Iris pigment epithelial cell (primary cell): ENCODE data around the gene NPAS2.

Experiments used
- DNase-seq: peaks from one replicate; pipeline ENCODE4 v3.0.0-alpha.2; 2011; ENCODE audit warnings: low read depth

The NPAS2 gene

DNA sequence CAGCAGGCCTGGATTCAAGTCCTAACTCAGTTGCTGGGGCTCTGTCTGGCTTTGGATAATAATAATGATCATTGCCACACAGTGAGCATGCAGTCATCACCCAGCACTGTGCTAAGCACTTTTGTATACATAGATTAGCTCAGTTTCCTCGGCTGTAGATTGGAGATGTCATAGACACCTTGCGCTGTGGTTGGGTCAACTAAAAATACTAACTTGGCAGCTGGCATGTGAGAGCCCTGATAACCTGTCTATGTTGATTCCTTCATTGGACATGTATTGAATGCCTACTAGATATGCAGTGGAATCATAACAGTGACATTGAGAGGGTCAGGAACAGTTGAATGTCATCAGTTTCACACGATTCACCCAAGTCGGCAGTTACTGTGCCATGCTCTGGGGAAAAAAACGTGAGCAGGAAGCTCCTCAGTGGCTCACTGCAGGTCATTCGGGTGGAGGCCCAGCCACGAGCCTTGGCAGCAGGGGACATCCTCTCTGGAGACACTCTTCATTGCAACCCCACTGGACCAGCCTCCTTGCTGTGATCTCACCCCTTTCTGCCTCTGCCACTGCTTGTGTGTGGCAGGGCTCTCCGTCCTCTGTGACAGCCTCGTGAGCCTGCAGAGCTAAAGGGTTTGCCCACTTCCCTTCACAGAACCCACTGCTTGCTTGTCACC, 85.3 kb downstream of the NPAS2 start:
- DNase-seq = no peak

DNA sequence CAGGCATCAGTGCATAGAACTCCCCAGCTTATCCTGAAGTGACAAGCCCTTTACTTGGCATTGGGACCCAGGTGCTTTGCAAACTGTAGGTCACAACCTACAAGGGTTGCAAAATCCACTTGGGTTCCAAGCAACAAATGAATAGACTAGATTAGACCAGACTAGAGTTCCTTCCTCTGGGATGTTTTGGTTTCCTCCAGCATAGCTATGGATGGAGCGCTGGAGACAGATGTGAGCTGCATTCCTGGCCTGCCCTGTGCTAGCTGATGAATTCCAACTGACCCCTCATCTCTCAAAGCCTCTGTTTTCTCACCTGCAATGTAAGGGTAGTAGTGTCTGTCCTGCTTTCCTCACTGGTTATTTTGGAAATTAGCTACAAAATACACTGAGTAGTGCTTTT, 86.2 kb downstream of the NPAS2 start:
- no peak for DNase-seq

DNA sequence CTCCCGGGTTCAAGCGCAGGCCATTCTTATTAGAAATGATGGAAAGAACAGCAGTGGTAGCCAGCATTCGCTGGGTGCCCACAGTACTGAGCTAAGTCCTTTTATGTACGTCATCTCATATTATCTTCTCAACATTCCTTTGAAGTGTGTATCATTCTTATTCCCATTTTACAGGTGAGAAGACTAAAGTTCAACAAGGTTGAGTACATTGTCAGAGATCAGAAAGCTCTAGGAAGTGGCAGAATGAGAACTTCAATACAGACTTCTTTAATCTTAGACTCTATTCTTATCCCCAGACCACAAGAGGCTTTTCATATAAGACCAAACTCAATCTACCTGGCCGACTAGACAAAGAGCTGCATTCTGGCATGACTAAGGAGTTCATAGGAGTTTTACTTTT, 86.7 kb downstream of the NPAS2 start:
- DNase-seq = no peak

DNA sequence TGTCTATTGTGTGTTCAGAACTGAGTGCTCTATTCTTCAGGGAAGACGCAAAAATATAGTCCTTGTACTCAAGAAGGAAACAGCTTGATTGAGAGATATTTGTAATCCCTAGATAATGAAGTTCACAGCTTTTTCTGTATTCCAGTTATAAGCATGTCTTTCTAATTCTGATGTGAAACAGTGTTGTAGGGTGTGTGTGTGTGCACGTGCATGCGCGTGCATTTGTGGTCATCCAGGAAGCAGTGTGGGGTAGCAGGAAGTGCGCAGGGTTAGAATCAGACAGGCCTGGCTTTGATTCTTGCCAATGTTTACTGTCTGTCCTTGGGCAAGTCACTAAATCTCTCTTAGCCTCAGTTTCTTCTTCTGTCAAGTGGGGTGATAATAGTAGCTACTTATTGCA, 87.9 kb downstream of the NPAS2 start:
- DNase-seq = no peak

DNA sequence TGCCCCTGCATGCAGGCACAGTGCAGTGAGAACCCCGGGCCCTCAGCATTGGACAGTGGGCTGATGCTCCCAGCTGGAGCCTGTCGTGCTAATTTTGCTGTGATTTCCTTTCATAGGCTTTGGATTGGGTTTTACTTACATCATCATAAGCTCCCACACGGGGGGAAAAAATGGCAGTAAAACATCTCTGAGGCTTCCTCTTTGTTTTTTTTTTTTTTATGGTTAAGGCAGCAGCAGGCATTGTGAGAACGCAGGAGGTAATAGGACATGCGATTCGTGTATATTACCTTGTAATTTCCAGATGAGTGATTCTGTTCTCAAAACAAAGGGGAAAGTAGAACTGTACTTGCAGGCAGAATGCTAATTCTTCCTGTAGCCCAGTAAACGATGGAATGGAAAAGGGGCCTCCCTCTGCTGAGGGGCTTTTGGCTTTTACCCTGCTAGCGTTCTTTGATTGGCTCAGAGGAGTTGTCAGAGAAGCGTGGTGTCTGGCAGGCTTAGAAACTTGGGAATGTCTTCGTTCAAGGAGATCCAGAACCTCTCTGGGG, 89.7 kb downstream of the NPAS2 start:
- DNase-seq = no peak

DNA sequence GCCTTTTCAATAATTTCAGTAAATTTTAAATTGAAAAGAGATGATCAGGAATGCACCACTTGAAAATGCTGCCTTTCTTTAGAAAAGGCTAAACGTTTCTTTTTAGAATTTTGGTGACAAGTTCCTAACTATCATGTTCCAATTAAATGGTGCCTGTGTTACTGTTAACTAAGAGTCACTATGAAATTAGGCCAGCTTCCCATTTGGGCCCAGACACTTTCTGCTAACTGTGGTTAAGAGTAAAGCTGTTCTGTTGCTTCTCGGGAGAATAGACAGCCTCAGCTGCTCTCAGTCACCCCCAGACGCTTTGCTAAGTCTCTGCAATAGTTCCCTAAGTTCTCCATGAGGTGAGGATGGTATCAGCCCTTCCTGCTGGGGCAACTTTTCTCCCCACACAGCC, 90.2 kb downstream of the NPAS2 start:
- DNase-seq = no peak

DNA sequence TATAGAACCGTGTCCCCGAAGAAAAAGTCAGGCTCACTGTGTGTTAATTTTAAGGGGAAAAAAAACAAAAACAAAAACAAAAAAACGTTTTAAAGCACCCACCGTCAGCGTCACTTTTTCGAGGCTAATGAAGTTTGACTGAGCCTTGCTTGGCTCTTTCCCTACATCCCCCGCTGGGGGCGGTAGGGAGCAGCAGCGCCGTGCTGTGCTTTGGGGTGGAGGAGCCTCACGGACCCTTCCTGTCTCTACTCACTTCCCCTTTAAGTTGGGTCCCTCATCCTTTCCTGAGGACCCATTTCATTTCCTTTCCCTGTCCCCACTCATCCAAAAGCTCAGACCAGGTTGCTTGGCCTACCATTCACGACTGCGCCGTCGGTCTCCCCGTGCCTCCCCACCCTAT, 99.4 kb downstream of the NPAS2 start:
- DNase-seq = no peak

DNA sequence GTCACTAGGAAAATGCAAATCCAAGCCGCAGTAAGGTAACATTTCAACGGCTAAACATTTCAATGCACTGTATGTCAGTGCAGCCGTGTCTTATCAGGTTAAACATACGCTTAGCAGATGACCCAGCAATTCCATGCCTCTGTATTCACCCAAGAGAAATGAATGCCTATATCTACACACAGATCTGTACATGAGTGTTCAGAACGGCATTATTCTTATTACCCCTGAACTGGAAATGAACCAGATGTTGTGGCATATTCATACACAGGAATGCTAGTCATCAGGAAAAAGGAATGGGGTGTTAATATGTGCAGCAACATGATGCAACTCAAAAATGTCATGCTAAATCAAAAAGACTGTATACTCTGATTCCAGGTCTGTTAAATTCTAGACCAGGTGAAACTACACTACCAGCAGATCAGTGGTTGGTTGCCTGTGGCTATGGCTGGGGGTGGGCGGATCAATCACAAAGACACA, 101.8 kb downstream of the NPAS2 start:
- peak; percentile 55 for DNase-seq

DNA sequence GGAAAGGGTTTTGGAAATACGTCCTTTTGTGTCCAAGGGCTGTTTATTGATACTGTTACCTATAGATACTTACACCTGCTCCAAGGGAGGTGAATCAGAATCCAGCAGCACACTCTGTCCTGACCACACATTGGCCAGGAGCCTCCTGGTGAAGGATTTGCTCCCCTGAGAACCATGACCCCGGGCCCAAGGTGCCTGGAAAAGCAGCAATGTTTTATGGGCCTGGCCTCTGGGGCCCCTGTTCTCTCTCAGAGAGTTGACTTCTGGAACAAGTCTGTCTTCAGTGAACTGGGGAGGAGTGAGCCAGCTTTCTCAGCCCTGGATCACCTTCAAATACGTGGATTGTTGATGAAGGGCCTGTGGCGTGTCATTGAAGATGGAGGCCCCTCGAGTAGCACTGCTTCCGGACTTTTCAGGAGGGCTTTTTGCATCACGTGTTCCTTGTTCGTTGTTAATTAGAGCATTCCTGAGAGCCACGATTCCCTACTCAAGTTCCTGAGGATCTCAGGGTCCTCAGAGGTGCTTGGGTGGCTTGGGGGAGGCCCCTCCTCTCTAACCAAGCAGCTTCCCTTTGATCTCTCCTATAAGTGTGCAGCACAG, 103.6 kb downstream of the NPAS2 start:
- no peak for DNase-seq

DNA sequence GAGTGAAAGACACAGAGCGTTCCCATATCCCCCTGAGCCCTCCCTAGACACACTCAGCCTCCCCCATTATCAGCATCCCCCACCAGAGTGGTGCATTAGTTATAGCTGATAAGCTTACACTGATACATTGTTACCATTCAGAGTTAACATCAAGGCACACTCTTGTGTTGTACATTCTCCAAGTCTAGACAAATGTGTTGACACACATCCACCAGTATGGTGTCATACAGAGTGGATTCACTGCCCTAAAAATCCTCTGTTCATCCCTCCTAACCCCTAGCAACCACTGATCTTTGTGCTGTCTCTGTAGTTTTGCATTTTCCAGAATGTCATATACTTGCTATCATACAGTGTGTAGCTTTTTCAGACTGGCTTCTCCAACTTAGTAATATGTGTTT, 104.2 kb downstream of the NPAS2 start:
- peak; percentile 38 for DNase-seq

DNA sequence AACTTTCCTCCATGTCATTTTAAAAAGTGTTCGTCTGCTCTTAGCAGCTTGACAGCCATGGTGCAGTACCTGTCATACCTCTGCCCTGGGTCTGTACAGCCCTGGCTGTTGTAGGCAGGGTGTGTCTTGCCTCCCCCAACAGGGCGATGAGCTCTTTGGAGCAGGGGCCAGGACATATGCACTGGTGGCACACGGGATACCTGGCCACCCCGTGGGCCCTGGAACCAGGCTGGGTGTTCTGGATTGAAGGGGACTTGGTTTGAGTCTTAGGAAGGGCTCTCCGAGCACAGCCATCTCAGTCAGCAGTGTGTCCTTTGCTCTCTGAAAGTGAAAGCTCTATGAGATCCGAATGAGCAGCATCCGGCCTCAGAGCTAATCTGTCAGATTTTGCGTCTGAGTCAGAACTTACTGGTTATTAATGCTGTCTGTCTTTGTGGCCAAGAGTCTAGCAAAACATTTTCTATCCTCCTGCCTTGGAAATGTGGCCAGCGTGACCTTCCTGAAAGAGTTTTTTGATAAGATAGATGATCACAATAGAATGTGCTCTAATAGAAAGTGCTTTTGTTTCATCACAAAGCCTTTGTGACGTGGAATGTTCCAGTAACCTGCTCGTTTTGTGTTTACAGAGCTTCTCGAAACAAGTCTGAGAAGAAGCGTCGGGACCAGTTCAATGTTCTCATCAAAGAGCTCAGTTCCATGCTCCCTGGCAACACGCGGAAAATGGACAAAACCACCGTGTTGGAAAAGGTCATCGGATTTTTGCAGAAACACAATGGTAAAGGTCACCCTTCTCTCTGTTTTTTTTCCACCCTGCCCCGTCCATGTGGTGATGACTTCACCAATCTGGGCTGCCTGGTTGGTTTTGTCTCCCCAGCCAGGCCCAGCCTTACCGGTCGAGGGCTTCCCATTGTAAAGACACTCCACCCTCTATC, 104.8 kb downstream of the NPAS2 start:
- peak; percentile 84 for DNase-seq

DNA sequence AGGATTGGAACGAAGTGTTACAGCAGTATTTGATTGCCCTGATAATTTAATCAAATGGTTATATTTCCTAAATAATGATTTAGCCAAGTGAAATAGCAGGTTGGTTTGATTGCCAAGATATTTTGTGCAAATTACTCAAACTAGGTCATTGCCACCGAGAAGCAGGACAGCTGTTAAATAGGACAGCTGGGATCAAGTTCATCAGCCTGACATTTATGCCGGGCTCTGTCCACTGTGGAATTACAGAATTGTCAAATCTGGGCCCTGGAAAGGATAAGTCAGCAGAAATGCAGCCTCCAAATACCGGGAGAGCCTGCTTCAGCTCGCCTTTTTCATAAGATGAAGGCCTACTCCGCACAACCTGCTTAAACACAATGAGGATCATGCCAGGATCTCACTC, 108.3 kb downstream of the NPAS2 start:
- DNase-seq = no peak

DNA sequence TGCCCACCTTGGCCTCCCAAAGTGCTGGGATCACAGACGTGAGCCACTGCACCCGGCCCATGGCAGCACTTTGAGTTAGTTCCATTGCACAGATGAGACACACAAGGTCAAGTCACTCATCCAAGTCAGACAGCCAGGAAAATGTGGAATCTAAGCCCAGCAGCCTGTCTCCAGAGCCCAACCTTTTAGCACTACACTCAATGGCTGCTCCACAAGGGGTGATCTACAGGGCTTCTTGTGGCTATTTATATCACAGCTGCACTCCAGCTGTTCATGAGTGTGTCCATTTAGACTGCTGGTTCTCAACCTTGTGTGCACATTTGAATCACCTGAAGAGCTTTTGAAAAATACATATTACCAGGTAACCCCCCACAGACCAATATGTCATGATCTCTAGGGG, 109.2 kb downstream of the NPAS2 start:
- no peak for DNase-seq

DNA sequence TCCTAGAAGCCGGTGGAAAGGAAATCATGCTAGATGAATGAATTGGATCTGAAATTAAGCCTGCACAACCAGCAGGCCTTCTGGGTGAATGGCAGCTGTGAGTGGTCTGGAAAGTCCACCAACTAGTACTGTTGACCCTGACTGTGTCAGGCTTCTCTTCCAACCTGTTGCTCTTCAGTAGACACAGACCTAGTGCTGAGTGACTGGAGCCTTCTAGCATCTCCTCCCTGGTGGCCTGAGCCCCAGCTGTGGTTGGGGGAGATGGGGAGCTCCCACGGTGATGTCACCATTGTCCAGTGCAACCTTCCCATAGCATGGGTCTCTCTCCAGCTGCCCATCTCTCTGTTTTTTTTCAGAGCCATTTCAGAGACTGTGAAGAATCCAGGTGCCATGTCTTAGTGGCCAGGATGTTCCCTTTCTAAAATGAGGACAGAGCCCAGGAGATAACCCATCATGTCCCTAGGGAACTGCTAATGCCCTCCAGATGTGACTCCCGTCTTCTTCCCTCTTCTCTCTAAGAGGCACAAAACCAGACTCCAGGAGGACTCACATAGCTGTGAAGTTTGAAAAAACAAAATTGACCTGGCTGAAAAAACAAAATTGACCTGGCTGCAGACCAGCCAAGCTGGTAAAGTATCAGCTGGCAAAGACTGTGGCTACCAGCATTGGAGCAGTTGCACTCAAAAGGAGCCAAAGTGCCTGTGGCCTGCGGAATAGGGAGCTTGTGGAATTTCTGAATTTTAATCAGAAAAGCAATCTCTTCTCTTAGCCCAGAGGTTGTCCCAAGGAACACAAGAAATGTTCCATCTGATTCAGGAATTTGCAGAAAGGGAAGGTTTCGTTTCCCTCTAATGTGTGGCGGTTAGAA, 114.8 kb downstream of the NPAS2 start:
- no peak for DNase-seq

DNA sequence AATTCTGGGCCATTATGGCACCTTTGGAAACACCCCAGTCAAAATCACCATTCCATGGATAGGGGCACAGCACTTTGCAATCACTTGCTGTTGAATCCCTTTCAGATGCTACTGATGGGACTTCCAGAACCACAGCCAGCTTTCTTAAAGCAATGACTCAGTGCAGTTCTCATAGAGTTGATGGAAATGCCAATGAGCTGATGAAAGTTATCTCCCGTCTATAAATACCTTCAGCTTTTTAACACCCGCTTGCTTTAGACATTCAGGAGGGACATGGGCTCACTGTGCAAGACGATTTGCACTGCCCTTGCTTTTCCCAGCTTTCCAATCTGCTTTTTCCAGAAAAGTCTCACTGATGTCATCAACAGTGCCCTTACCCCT, 115.4 kb downstream of the NPAS2 start:
- peak; percentile 84 for DNase-seq

DNA sequence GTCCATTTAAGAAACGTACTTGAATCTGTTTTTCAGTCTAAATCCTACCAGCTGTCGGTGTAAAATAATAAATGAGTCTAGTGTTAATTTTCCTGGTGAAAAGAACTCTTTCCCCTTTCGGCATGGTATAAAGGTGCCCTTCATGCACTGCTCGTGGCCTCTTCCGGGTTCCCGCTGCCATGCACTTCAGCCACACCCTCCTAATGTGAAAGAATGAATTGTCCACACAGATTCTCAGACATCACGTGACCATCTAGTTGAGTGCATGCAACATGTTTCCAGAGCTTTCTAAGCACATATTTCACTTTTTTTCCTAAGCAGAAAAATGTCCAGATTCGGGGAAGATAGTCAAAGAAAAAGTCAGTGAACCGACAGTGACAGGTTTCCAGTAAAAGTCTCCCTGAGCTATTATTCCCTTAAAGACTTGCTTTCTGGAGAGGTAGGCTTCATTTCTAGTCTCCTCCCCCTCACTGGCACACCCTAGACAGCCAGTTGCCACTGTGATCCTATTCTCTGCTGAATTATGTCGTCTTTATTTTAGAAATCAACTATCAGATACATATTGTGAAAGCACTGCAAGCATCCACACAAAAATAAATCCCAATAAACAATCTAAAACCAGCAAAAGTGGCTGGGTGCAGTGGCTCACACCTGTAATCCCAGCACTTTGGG, 116.3 kb downstream of the NPAS2 start:
- no peak for DNase-seq

DNA sequence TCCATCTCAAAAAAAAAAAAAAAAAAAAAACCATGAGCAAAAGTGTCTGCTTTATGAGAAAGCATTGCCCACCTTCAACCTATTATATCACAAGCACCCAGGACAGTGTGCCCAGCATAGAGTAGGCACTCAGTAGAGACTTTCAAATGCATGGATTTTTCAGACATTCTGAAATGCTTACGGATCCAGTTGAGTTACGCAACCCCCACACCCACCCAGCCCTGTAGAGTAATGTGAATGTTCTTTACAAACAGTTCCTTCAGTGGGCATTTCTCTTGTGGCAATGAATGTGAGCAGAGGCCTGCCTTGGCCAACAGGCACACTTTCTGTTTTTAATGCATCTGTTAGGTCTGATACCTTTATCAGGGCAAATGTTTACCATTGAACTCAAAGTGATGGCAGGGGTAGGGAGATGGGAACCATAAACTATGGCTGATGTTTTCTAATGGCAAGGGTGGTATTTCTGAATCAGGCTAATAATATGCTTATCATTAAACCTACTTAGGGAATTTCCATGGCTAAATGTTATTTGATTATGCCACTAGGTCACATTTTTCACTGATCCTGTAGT, 117.1 kb downstream of the NPAS2 start:
- peak; percentile 14 for DNase-seq

DNA sequence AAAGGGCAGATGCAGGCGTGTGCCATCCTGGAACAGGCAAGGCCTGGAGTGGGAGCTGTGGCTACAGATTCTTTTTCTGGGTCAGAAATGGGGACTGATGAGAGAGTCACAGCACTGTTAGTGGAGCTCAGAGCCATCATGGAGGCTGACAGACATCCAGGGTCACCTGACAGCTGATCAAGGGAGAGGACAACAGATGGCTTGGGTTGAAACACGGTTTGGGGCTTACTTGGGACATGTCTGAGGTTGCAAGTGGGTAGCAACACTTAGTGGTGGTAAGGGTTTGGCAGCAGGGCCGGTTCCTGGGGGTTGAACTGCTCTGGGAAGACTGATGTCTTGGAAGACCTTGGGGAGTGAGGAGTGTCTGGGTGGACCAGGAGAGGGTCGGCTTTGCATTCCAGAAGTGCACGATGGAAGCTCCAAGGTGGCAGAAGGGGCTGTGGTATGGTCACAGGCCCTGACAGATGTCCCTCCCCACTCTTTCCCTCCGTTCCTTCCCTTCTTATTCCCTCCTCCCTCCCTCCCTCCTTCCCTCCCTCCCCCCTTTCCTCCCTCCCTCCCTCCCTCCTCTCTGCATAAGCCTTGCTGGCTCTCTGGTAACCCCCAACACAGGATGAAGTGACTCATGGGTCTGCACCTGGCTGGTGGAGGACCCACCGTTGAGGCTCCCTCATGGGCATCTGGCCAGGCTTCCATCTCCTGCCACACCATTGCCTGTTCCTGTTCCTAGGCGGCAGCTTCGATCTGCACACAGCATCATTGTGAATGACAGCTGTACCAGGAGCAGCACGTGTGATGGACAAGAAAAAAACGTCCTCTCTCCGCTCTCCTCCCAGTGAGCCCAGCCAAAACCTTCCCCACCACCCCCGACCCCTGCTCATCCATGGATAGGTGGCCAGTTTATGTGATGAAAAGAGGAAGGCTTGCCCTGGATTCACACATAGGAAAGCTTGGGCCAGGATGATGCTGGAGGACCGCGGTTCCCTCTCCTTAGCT, 118.4 kb downstream of the NPAS2 start:
- no peak for DNase-seq

DNA sequence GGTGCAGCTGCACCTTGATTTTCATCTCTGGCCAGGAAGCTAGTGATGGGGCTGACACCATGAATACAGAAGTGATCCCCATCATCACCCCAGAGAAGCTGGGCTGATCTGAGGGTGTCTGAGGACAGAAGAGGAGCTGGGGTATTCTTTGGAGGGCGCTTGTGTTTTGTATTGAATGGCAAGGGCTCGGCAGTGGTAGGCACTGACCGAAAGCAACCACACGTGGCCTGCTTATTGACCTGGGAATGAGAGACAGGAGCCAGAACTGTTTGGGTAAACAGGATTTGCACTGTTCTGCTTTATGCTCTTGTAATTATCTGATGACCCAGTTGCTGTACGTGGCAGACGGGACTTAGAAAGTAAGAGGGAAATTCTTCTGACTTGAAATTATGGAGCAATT, 119.5 kb downstream of the NPAS2 start:
- no peak for DNase-seq

DNA sequence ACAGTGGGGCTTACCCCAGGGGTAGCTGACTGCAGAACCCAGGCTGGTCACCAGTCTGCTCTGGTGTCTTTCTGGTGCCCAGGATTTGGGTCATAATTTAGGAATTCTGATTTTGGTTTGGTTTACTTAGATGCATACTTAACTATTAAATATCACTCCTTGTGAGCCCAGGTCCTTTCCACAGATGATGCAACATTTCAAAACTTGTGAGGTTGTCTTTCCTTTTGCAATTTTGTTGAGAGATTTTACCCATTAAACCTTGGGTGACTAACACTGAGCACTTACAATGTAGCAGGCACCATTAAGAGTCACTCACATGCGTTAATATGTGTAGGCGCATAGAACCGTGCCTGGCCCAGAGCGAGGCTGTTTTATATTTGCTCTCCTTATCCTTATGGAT, 120.3 kb downstream of the NPAS2 start:
- peak; percentile 14 for DNase-seq
